ENCODE results near the gene SNAPC2.

- no peak for TF ChIP-seq POLR2A (IDR thresholded peaks at IDR 0.05)
- TF ChIP-seq CTCF (IDR thresholded peaks at IDR 0.05), result no peak
- no peak for TF ChIP-seq EP300 (IDR thresholded peaks at IDR 0.05)
- no peak for TF ChIP-seq POLR2AphosphoS5 (IDR thresholded peaks at IDR 0.05)
Measured at GRCh38 chr19:7897292-7897691, 22.8 kb upstream of the SNAPC2 start.

All from upper lobe of left lung (tissue), 4 donors.